NCI-H1048 (cell line): Measurements from ENCODE around the gene PHLDB2.
"Not testable (repeated sequence)": the region's sequence is repeated elsewhere in the genome, so short reads cannot be mapped to it uniquely, and the experiment has no call there.

Experiments used
- DNase-seq: peaks from one replicate; lab custom pipeline; 2025; lab: John Stamatoyannopoulos, UW

Gene PHLDB2

GRCh38 chr3:111859061-111859973 lies at the start of gene PHLDB2:
Gene PHLDB2 (plus strand): TSS chr3:111859265. CDS start chr3:111884078, 24,813 bp downstream.
- DNase-seq, result no peak

- DNase-seq, result no peak
Measured at GRCh38 chr3:111810909-111811308, 48.2 kb upstream of the PHLDB2 start.

DNA sequence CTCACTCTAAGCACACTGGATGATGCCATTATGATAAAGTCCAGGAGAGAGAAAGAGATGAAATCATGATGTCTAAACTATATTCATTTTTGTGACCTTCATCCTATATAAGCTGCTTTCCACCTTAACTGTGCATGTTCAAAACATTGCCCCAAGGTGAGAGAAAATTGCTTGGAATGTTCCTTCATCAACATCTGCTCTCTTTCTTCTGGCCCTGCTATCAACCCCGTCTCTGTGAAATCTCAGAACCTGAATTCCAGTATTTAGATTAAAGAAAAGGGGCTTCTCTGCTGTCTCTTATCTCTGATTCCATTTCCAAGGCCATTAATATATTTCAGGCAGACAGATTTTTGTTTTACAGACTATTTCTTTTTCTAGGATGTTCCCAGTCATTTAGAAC lies 47.3 kb upstream of the PHLDB2 start:
- no peak for DNase-seq

DNA sequence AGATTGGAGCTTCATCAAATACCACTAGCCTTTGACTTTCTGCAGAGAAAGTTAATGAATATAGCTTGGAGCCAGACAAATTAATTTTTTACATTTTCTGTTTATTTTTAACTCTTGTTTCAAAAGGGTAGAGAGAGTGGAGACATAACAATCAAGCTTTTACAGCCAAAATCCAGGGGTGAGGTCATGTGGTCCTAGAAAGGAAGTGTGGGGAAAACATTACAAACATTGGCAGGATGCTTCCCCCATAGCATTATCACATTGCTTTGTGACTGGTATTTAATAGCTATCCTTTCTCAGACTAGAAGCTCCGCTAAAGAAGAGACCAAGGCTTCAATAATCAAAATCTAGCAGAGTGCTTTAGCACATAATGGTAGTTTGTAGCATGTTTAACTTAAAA lies 46.4 kb upstream of the PHLDB2 start:
- DNase-seq, result no peak

DNA sequence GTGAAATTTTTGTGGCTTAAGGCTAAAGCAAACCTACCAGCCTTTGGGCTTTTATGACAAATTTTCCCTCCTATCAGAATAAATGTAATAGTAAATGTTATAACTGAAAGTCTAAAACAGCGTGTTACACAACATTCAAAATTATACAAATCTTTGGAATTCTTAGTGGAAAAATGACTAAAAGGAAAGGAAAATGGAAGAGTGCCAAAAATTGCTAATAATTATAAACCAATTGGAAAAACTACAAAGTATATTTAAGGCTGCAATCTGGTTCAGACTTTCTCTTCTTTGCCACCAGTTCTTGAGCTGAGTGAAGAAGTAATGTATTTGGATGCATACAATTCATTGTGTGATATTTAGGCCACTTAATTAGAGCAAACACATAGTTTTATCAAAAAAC lies 45.6 kb upstream of the PHLDB2 start:
- DNase-seq, result no peak

DNA sequence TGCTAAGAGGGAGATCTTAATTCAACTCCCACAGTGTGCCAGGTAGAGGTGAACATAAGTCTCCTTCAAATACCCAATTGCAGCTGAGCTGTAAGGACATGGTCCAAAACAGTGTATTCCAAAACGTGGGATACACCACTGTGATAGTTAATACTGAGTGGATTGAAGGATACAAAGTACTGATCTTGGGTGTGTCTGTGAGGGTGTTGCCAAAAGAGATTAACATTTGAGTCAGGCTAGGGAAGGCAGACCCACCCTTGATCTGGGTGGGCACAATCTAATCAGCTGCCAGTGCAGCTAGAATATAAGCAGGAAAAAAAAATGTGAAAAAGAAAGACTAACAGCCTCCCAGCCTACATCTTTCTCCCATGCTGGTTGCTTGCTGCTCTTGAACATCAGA lies 45.1 kb upstream of the PHLDB2 start:
- DNase-seq, result no peak

DNA sequence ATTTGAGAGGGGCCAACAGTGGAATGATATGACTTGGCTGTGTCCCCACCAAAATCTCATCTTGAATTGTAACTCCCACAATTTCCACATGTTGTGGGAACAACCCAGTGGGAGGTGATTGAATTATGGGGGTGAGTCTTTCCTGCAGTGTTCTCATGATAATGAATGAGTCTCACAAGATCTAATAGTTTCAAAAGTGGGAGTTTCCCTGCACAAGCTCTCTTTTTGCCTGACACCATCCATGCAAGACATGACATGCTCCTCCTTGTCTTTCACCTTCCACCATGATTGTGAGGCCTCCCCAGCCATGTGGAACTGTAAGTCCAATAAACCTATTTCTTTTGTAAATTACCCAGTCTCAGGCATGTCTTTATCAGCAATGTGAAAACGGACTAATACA lies 42.3 kb upstream of the PHLDB2 start:
- DNase-seq, result not testable (repeated sequence)

GRCh38 chr3:111819927-111820326 lies 39.1 kb upstream of the PHLDB2 start:
- DNase-seq, result no peak

DNA sequence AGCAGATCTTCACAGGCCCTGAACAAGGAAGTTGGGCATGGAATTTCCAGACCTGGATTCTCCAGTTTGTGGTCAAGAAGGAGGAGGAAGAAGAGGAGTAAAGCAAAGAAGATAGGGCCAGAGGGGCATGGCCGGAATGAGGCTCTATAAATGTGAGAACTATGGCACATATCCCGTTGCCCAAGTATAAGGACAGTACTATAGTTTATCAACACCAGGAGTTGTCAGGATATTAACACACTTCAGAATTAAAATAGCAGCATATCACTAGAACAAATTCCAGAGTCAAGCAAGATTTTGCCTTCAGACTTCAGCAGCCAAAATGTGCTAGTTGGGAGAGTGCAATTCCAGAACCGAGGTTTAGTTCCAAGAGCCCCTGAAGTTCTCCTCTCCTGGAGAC lies 38.4 kb upstream of the PHLDB2 start:
- DNase-seq, result no peak

DNA sequence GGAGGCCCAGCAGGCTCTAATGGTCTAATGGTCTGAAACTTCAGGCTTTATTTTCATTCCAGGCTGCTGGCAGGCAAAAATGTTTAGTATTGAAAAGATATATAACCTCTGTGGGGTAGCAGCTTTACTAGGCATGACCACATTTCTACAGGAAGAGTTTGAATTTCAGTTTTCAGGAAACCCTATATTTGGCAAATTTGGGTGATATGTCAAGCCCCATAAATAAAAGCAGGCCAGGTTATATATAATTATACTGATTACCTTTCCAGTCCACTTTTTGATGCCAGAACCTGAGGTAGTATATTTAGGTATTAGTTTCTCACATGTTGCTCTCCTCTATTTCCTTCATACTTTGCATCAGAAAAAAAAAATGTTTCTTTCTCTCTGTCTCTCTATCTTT lies 37.2 kb upstream of the PHLDB2 start:
- DNase-seq, result no peak

DNA sequence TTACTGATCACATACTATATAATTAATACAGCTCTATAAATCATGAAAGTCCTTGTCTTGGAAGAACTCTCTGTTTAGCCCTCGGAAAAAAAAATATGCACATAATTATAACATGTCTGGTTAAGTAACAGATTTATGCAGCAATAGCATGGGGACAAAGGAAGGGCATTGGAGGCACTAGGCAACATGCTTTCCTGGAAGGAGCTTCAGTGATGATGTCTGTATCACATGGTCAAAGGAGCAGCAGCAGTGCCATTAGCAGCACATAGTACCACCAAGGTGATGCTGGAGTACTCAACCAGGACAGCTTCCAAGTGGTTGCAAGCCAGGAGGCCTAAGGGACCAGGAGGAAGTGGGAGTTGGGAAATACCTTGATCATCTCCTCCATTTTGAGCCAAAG lies 36.3 kb upstream of the PHLDB2 start:
- no peak for DNase-seq

- no peak for DNase-seq
Measured at GRCh38 chr3:111823341-111823855, 35.7 kb upstream of the PHLDB2 start.

DNA sequence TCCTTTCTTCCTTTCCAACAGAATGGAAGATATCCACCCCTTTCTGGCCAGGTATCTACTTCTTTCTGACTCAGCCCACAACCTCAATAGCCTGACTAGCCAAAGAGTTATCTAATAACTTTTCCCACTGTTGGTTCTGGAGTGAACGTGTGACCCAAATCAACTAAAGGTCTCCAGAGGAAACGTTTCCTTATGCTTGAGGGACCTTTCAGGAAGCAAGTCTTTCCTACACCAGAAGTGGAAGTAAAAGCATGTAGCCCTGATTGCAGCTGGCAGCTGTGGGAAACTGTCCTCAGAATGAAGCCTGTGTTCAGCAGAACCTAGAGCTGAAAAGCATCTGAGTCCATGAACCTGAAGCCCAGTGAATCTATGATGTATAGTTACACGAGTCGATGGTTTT lies 34.7 kb upstream of the PHLDB2 start:
- no peak for DNase-seq

- no peak for DNase-seq
Measured at GRCh38 chr3:111827871-111828270, 31.2 kb upstream of the PHLDB2 start.

- DNase-seq, result no peak
Measured at GRCh38 chr3:111828530-111828929, 30.5 kb upstream of the PHLDB2 start.

- DNase-seq, result no peak
Measured at GRCh38 chr3:111829023-111829422, 30.0 kb upstream of the PHLDB2 start.

DNA sequence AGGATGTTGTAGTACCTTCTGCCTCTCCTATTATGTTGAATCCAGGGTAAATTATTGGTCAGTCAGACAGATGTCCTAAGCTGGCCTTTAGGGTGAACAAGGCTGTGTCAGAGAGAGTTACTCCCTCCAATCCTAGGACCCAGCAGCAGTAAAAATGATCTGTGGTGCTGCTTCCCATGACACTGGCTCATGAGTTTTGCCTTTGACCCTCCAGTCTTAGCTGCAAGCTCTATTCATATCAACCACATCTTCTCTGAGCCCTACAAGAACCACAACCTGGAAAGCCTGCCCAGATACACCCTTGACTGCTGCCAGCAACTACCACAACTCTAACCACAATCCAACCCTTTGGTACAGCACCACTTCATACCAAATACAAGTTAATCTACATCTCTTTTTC lies 27.2 kb upstream of the PHLDB2 start:
- no peak for DNase-seq

DNA sequence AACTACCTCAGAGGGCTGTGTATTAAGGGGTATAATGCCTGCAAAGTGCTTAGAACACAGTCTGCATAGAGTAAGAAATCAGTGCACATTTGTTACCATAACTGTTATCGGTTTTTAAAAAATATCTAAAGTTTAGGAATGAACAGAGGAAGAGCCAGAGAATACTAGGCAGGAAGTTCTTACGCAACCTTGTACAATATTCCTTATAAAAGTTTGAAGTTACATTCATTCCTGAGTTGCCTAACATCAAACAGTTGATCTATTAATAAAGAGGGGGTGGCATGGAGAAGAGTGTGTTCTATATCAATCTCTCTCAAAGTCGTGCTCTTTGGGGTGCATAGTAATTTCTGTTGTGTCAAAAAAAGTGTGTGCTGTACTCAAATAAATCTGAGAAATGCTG lies 22.0 kb upstream of the PHLDB2 start:
- DNase-seq, result no peak

GRCh38 chr3:111838133-111838532 lies 20.9 kb upstream of the PHLDB2 start:
- DNase-seq, result no peak

DNA sequence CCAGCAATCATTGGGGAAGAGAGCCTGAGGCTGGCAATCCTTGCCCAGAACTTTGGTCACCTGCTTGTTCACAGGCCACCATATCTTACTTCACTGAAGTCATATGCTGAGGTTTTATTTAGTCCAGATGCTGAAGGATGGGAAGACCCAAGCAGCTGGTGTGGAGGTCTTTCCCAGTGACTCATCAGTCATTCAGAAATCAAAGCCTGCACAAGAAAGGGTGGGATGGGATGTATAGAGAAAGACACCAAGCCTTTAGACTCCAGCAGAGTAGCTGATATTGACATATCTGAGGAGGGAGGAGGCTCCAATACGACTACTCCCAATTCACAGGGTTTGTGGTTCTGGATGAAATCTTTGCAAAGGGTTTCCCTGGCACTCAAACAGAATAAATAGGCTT lies 13.0 kb upstream of the PHLDB2 start:
- DNase-seq, result no peak

DNA sequence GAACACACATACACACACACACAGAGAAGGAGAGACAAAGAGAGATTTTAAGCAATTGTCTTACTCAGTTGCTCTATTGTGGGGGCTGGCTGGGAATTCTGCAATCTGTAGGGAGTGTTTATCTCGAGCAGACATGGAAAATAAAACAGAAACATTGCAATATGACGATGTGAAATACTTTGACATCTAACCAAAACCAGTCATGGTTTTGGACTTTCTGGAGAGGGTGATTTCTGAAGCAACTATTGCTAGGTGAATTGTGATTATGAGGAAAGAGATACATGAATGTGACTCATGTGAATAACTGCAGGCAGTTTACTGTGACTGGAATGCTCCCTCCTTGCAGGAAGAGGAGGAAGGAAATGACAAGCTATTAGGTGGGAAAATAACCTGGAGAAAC lies 12.3 kb upstream of the PHLDB2 start:
- DNase-seq, result no peak

DNA sequence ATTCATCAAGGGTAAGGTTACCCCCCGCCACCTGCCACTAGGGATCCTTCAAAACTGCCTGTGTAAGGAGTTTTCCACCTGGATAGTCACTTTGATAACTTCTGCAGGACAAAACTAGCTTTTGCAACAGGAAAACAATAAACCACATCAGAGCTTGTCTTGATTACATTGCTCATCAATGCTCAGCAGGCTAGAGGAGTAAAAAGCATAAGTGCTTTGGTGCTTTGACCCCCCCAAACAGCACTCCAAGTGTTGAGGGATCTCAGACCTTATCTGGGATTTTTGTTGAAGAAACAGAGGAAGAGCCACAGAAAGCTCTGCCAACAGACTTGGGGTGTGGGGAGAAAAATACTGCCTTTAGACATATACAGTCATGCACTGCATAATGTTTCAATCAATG lies 10.8 kb upstream of the PHLDB2 start:
- no peak for DNase-seq

GRCh38 chr3:111848778-111849177 lies 10.3 kb upstream of the PHLDB2 start:
- DNase-seq, result no peak

DNA sequence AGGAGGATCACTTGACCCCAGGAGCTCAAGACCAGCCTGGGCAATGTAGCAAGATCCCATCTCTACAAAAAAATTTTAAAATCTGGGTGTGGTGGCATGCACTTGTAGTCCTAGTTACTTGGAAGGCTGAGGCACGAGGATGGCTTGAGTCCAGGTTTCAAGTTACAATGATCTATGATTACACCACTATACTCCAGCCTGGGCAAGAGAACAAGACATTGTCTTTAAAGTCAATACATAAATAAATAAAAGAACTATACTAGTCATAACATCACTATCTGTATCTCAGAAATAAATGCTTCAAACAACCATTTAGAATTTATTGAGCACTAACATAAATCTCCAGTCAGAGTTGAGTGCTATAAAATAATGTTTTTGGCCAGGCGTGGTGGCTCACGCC lies 8.5 kb upstream of the PHLDB2 start:
- DNase-seq, result no peak
